SK-N-SH (cell line): Measurements from ENCODE around the gene OSBPL8. TPM values are rescaled to one million over a fixed set of nuclear protein-coding genes. Genes with fewer than 3 reads are reported as not detected.

Experiments used
- CHD2 ChIP-seq: fragments of 150-350 bp; IDR thresholded peaks from 2 replicates; pipeline ENCODE4 v1.6.1; 2018; ENCODE audit warnings: low read length; ENCODE audit not compliant: partially characterized antibody
- EP300 ChIP-seq, 2 experiments: IDR thresholded peaks; 2 replicates each; pipeline versions ENCODE4 v1.4.0 to v1.6.1; 2012; ENCODE audit warnings: borderline replicate concordance in 1 of 2, low read depth in 1 of 2, low read length in 1 of 2
- FOSL2 ChIP-seq: IDR thresholded peaks from 2 replicates; pipeline ENCODE4 v1.4.0; 2012; ENCODE audit warnings: low read depth, mild to moderate bottlenecking, moderate library complexity, borderline replicate concordance
- FOXM1 ChIP-seq: IDR thresholded peaks from 2 replicates; pipeline ENCODE4 v1.4.0; 2012; ENCODE audit warnings: low read depth, mild to moderate bottlenecking
- GATA2 ChIP-seq: sonication (generic); formaldehyde crosslinking; IDR thresholded peaks from 2 replicates; pipeline ENCODE4 v1.5.0; 2020; ENCODE audit warnings: mild to moderate bottlenecking, missing genetic modification reagents
- JUND ChIP-seq: IDR thresholded peaks from 2 replicates; pipeline ENCODE4 v1.4.0; 2012
- MAX ChIP-seq: IDR thresholded peaks from 2 replicates; pipeline ENCODE4 v1.4.0; 2012; ENCODE audit warnings: low read depth
- NRF1 ChIP-seq: IDR thresholded peaks from 2 replicates; pipeline ENCODE4 v1.6.1; 2012; ENCODE audit warnings: low read depth, mild to moderate bottlenecking, low read length
- PBX3 ChIP-seq: IDR thresholded peaks from 2 replicates; pipeline ENCODE4; 2012
- POLR2AphosphoS5 ChIP-seq: IDR thresholded peaks from 2 replicates; pipeline ENCODE4 v1.6.1; 2012; ENCODE audit warnings: low read depth, low read length
- RAD21 ChIP-seq: IDR thresholded peaks from 2 replicates; pipeline ENCODE4 v1.6.1; 2012; ENCODE audit warnings: mild to moderate bottlenecking, low read length
- RCOR1 ChIP-seq: fragments of 150-350 bp; IDR thresholded peaks from 2 replicates; pipeline ENCODE4 v1.6.1; 2017; ENCODE audit warnings: antibody characterized with exemption, low read length
- REST ChIP-seq: IDR thresholded peaks from 2 replicates; pipeline ENCODE4 v1.6.1; 2012; ENCODE audit warnings: mild to moderate bottlenecking, low read depth, low read length, moderate library complexity
- TAF1 ChIP-seq: IDR thresholded peaks from 2 replicates; pipeline ENCODE4 v1.6.1; 2012; ENCODE audit warnings: low read depth, mild to moderate bottlenecking, low read length, moderate library complexity, borderline replicate concordance
- USF1 ChIP-seq: IDR thresholded peaks from 2 replicates; pipeline ENCODE4 v1.4.0; 2012; ENCODE audit warnings: low read depth, borderline replicate concordance
- USF2 ChIP-seq: fragments of 150-350 bp; IDR thresholded peaks from 2 replicates; pipeline ENCODE4 v1.6.1; 2017; ENCODE audit warnings: antibody characterized with exemption, low read length, low read depth, borderline replicate concordance
- YY1 ChIP-seq: IDR thresholded peaks from 2 replicates; pipeline ENCODE4 v1.4.0; 2012; ENCODE audit warnings: low read depth, mild to moderate bottlenecking
- polyA plus RNA-seq, 3 experiments: library from polyadenylated mRNA; depleted of rRNA; stranded (reverse); fragments of >200 nt; gene quantifications; 2 replicates each; pipeline ENCODE4 v1.2.3, GENCODE V29; 2012

Gene OSBPL8
- polyA plus RNA-seq, 1 of the 3 experiments (the other 2 are of a cell fraction), result 10.6 TPM

- no peak for TF ChIP-seq USF1
- TF ChIP-seq NRF1, result no peak
- TF ChIP-seq YY1, result no peak
- TF ChIP-seq REST, result no peak
- peak in 1 of 2 experiments; percentile 87; a peak in 2 of 4 replicates for TF ChIP-seq EP300 (IDR thresholded peaks at IDR 0.05; ENCODE audit: borderline replicate concordance in 1 of 2, low read depth in 1 of 2, low read length in 1 of 2)
- peak; percentile 49 for TF ChIP-seq CHD2
- no peak for TF ChIP-seq FOXM1
- TF ChIP-seq USF2, result no peak
- TF ChIP-seq JUND, result no peak
- TF ChIP-seq PBX3, result no peak
- no peak for TF ChIP-seq MAX
- no peak for TF ChIP-seq RAD21
- TF ChIP-seq RCOR1, result peak; percentile 86; the same call in 1 of the 2 replicates
- no peak for TF ChIP-seq POLR2AphosphoS5
- no peak for TF ChIP-seq TAF1
- peak; percentile 83 for TF ChIP-seq GATA2
- TF ChIP-seq FOSL2, result no peak
Observed at GRCh38 chr12:76402259-76402658, 157.3 kb downstream of the OSBPL8 start (continued).
